GM12878 (cell line): ENCODE measurements around the gene PSAP.

Experiments
- EED ChIP-seq: sonication (generic); IDR thresholded peaks from 2 replicates; pipeline ENCODE4 v1.6.1; 2016; ENCODE audit warnings: antibody characterized with exemption, low read depth
- EGR1 ChIP-seq, 2 experiments: IDR thresholded peaks; 1 replicate in 1 of 2; 2 replicates in 1 of 2; pipeline ENCODE4 v1.6.1; 2011 to 2012; ENCODE audit warnings: low read depth in 2 of 2, low read length in 2 of 2, borderline replicate concordance in 1 of 2, mild to moderate bottlenecking in 1 of 2, moderate library complexity in 1 of 2
- JUND ChIP-seq: IDR thresholded peaks from 2 replicates; pipeline ENCODE4 v1.6.1; 2012; ENCODE audit warnings: low read depth, mild to moderate bottlenecking, low read length, improper control_type of control experiment, moderate library complexity
- RAD51 ChIP-seq: fragments of 450-650 bp; IDR thresholded peaks from 2 replicates; pipeline ENCODE4 v1.6.1; 2016; ENCODE audit warnings: moderate library complexity, mild to moderate bottlenecking, inconsistent platforms
- SMC3 ChIP-seq: IDR thresholded peaks from 2 replicates; pipeline ENCODE4 v1.6.1; 2011; ENCODE audit warnings: low read length, improper control_type of control experiment, borderline replicate concordance
- SUZ12 ChIP-seq: fragments of 200-600 bp; sonication (generic); IDR thresholded peaks from one replicate; pipeline ENCODE4 v1.6.1; 2018; ENCODE audit warnings: antibody characterized with exemption, mild to moderate bottlenecking; ENCODE audit not compliant: unreplicated experiment
- TCF7 ChIP-seq: IDR thresholded peaks from 2 replicates; pipeline ENCODE4 v1.6.1; 2014; ENCODE audit warnings: antibody characterized with exemption, borderline replicate concordance
- TF ChIP-seq, protein P1 (sequence below): IDR thresholded peaks from 2 replicates; pipeline ENCODE4 v1.6.1; 2012; ENCODE audit warnings: low read depth, low read length, improper control_type of control experiment
- TF ChIP-seq, protein P2 (sequence below), 3 experiments: IDR thresholded peaks in 2 of 3; conservative IDR thresholded peaks in 1 of 3; 2 replicates each; pipeline ENCODE4 v1.5.1; 2011; ENCODE audit warnings: low read depth in 3 of 3, low read length in 3 of 3, mild to moderate bottlenecking in 3 of 3, control low read depth in 2 of 3, moderate library complexity in 2 of 3, inconsistent platforms in 1 of 3, mixed read lengths in 1 of 3; ENCODE audit not compliant: control insufficient read depth in 2 of 3, insufficient read depth in 1 of 3; ENCODE audit errors: extremely low read depth in 1 of 3

DNA sequence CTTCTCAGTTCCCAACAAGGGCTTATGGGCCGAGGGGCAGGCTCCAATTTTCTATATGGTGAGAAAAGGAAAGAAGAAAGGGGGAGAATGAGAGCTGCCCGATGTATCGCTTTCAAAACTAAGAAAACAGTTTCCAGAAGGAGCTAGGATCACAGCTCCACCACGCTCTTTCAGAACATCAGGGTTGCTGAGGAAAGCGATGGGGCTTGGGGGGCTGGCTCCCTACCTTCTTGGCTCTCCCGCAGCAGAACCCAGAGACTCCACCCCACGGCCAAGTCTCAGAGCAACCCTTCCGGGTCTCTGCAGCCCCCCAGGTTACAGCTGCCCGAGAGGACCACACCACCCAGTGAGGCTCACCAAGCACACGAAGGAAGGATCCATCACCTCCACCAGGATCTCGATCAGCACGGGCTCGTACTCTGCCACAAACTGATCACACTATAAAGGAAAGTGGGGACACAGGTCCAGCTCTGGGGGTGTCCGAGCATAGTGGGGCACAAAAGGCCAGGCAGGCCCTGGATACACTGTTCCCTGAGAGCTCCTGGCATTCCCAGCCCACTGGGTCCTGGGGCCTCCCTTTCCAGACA is 32.3 kb downstream of the PSAP start:
- TF ChIP-seq SUZ12 = no peak
- TF ChIP-seq, protein P1, sequence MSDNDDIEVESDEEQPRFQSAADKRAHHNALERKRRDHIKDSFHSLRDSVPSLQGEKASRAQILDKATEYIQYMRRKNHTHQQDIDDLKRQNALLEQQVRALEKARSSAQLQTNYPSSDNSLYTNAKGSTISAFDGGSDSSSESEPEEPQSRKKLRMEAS = no peak
- TF ChIP-seq, protein P2, sequence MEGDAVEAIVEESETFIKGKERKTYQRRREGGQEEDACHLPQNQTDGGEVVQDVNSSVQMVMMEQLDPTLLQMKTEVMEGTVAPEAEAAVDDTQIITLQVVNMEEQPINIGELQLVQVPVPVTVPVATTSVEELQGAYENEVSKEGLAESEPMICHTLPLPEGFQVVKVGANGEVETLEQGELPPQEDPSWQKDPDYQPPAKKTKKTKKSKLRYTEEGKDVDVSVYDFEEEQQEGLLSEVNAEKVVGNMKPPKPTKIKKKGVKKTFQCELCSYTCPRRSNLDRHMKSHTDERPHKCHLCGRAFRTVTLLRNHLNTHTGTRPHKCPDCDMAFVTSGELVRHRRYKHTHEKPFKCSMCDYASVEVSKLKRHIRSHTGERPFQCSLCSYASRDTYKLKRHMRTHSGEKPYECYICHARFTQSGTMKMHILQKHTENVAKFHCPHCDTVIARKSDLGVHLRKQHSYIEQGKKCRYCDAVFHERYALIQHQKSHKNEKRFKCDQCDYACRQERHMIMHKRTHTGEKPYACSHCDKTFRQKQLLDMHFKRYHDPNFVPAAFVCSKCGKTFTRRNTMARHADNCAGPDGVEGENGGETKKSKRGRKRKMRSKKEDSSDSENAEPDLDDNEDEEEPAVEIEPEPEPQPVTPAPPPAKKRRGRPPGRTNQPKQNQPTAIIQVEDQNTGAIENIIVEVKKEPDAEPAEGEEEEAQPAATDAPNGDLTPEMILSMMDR (IDR thresholded peaks at IDR 0.05 in 2 of 3, conservative IDR thresholded peaks at IDR 0.05 in 1 of 3; ENCODE audit: control insufficient read depth in 2 of 3, extremely low read depth in 1 of 3, insufficient read depth in 1 of 3, low read depth in 3 of 3, low read length in 3 of 3) = no peak
- no peak for TF ChIP-seq JUND
- no peak for TF ChIP-seq TCF7
- TF ChIP-seq SMC3 = no peak
- no peak for TF ChIP-seq EGR1 (IDR thresholded peaks at IDR 0.05; ENCODE audit: borderline replicate concordance in 1 of 2, low read depth in 2 of 2, low read length in 2 of 2)
- no peak for TF ChIP-seq EED
- TF ChIP-seq RAD51 = no peak
